Testis (tissue), 2 donors: ENCODE results near the gene SLC9A9.

ENCODE experiments used
- CTCF ChIP-seq, 3 experiments: fragments of 450-650 bp in 2 of 3; fragments of 200-600 bp in 1 of 3; sonication (generic) in 1 of 3; IDR thresholded peaks; one replicate each; pipeline ENCODE4 v1.5.1; 2016 to 2019; ENCODE audit warnings: antibody characterized with exemption in 3 of 3, mild to moderate bottlenecking in 2 of 3, moderate library complexity in 1 of 3
- POLR2A ChIP-seq: fragments of 450-650 bp; IDR thresholded peaks from one replicate; pipeline ENCODE4 v1.6.1; 2017; ENCODE audit warnings: antibody characterized with exemption, mild to moderate bottlenecking, moderate library complexity

GRCh38 chr3:143258692-143259091 lies 589.6 kb downstream of the SLC9A9 start:
- no peak for TF ChIP-seq CTCF (IDR thresholded peaks at IDR 0.05)
- no peak for TF ChIP-seq POLR2A
